ENCODE data around the gene NPTX2. TPM values are rescaled to one million over a fixed set of nuclear protein-coding genes. Genes with fewer than 3 reads are reported as not detected.

The NPTX2 gene
- total and polyA plus RNA-seq, 2 donors from 2014 or later: 0.26 to 2.0 TPM

- Histone ChIP-seq H3K36me3 (ENCODE audit: control insufficient read depth in 2 of 3, insufficient read depth in 3 of 3, low read length in 3 of 3) (no peaks in the 10 kb centered on the region), H3K27ac (ENCODE audit: low read depth in 2 of 2, low read length in 2 of 2) (no peak overlapping the region), H3K27me3 (ENCODE audit: control insufficient read depth, insufficient read depth, low read length) (no peaks in the 10 kb centered on the region), H3K9me3 (ENCODE audit: control insufficient read depth in 2 of 3, insufficient read depth in 1 of 3, low read length in 3 of 3) (peaks cover 0 to 10% (median 4%) of the 10 kb centered on the region in 3 donors), H3K9ac (ENCODE audit: low read length in 3 of 3) (no peak overlapping the region), H3K4me1 (ENCODE audit: control insufficient read depth in 2 of 3, insufficient read depth in 2 of 3, low read depth in 1 of 3, low read length in 3 of 3) (no peaks in the 10 kb centered on the region), H3K4me3 (ENCODE audit: low read length in 3 of 3) (no peak overlapping the region)
- DNase-seq (no peak), FAIRE-seq (no peak)
- intact Hi-C loops (cut with DNase I): no loop called here
- TF ChIP-seq CTCF (IDR thresholded peaks at IDR 0.05; ENCODE audit: borderline replicate concordance, extremely low read depth, insufficient read depth): no peak
Measured at GRCh38 chr7:98573816-98574215, 43.3 kb upstream of the NPTX2 start.

- peaks cover 0 to 10% (median 4%) of the 10 kb centered on the region in 3 donors for H3K9me3 ChIP-seq (ENCODE audit: control insufficient read depth in 2 of 3, insufficient read depth in 1 of 3, low read length in 3 of 3)
- FAIRE-seq (no peak), DNase-seq (no peak)
- H3K9ac ChIP-seq (ENCODE audit: low read length in 3 of 3): no peak overlapping the region
- intact Hi-C loops (cut with DNase I): no loop called here
- H3K4me3 ChIP-seq (ENCODE audit: low read length in 3 of 3): no peak overlapping the region
- no peak overlapping the region for H3K27ac ChIP-seq (ENCODE audit: low read depth in 2 of 2, low read length in 2 of 2)
- no peaks in the 10 kb centered on the region for H3K36me3 ChIP-seq (ENCODE audit: control insufficient read depth in 2 of 3, insufficient read depth in 3 of 3, low read length in 3 of 3)
- H3K4me1 ChIP-seq (ENCODE audit: control insufficient read depth in 2 of 3, insufficient read depth in 2 of 3, low read depth in 1 of 3, low read length in 3 of 3): no peaks in the 10 kb centered on the region
- no peak for TF ChIP-seq CTCF (IDR thresholded peaks at IDR 0.05; ENCODE audit: borderline replicate concordance, extremely low read depth, insufficient read depth)
- no peaks in the 10 kb centered on the region for H3K27me3 ChIP-seq (ENCODE audit: control insufficient read depth, insufficient read depth, low read length)
Measured at GRCh38 chr7:98575878-98576277, 41.2 kb upstream of the NPTX2 start.

GRCh38 chr7:98584830-98585229 lies 32.3 kb upstream of the NPTX2 start:
- FAIRE-seq (no peak), DNase-seq (no peak)
- Histone ChIP-seq H3K4me1 (ENCODE audit: control insufficient read depth in 2 of 3, insufficient read depth in 2 of 3, low read depth in 1 of 3, low read length in 3 of 3) (no peaks in the 10 kb centered on the region), H3K9ac (ENCODE audit: low read length in 3 of 3) (no peak overlapping the region), H3K36me3 (ENCODE audit: control insufficient read depth in 2 of 3, insufficient read depth in 3 of 3, low read length in 3 of 3) (no peaks in the 10 kb centered on the region), H3K27ac (ENCODE audit: low read depth in 2 of 2, low read length in 2 of 2) (no peak overlapping the region), H3K4me3 (ENCODE audit: low read length in 3 of 3) (no peak overlapping the region), H3K9me3 (ENCODE audit: control insufficient read depth in 2 of 3, insufficient read depth in 1 of 3, low read length in 3 of 3) (peaks cover 1 to 3% (median 3%) of the 10 kb centered on the region in 3 donors), H3K27me3 (ENCODE audit: control insufficient read depth, insufficient read depth, low read length) (no peaks in the 10 kb centered on the region)
- no peak for TF ChIP-seq CTCF (IDR thresholded peaks at IDR 0.05; ENCODE audit: borderline replicate concordance, extremely low read depth, insufficient read depth)
- intact Hi-C loops (cut with DNase I): no loop called here

GRCh38 chr7:98591926-98592325 lies 25.2 kb upstream of the NPTX2 start:
- H3K9me3 ChIP-seq (ENCODE audit: control insufficient read depth in 2 of 3, insufficient read depth in 1 of 3, low read length in 3 of 3): no peaks in the 10 kb centered on the region
- no peak for TF ChIP-seq CTCF (IDR thresholded peaks at IDR 0.05; ENCODE audit: borderline replicate concordance, extremely low read depth, insufficient read depth)
- intact Hi-C loops (cut with DNase I): no loop called here
- no peak overlapping the region for H3K9ac ChIP-seq (ENCODE audit: low read length in 3 of 3)
- H3K27me3 ChIP-seq (ENCODE audit: control insufficient read depth, insufficient read depth, low read length): no peaks in the 10 kb centered on the region
- H3K27ac ChIP-seq (ENCODE audit: low read depth in 2 of 2, low read length in 2 of 2): no peak overlapping the region
- H3K36me3 ChIP-seq (ENCODE audit: control insufficient read depth in 2 of 3, insufficient read depth in 3 of 3, low read length in 3 of 3): no peaks in the 10 kb centered on the region
- no peak overlapping the region for H3K4me3 ChIP-seq (ENCODE audit: low read length in 3 of 3)
- no peak for DNase-seq
- no peak for FAIRE-seq
- H3K4me1 ChIP-seq (ENCODE audit: control insufficient read depth in 2 of 3, insufficient read depth in 2 of 3, low read depth in 1 of 3, low read length in 3 of 3): no peaks in the 10 kb centered on the region

All from kidney (tissue), 14 donors.